Fibroblast of the aortic adventitia (primary cell): ENCODE measurements around the gene ATP5ME. TPM values are rescaled to one million over a fixed set of nuclear protein-coding genes. Genes with fewer than 3 reads are reported as not detected.
"Not testable (repeated sequence)": the region's sequence is repeated elsewhere in the genome, so short reads cannot be mapped to it uniquely, and the experiment has no call there.

Source experiments
- DNase-seq: peaks from one replicate; pipeline ENCODE4 v3.0.0-alpha.2; 2010; ENCODE audit warnings: low read depth
- H3K4me3 ChIP-seq: 2 replicates; pipeline ENCODE4 v1.5.1; 2011; ENCODE audit warnings: low read depth, mild to moderate bottlenecking, control low read depth, low read length, moderate library complexity
- CTCF ChIP-seq: IDR thresholded peaks from 2 replicates; pipeline ENCODE4 v1.5.1; 2011; ENCODE audit warnings: mild to moderate bottlenecking, low read length, control low read depth, inconsistent platforms; ENCODE audit not compliant: insufficient read depth
- total RNA-seq: library from RNA; depleted of rRNA; stranded (reverse); fragments of >200 nt; gene quantifications from 2 replicates; pipeline ENCODE4 v1.2.3, GENCODE V29; 2012; ENCODE audit warnings: low replicate concordance

ATP5ME gene
- total RNA-seq, 1 donor, result 74.3 TPM

- no peak for DNase-seq
- TF ChIP-seq CTCF, result no peak
- H3K4me3 ChIP-seq, result no peak overlapping the region
These were observed 38.0 kb downstream of the ATP5ME start for GRCh38 chr4:635851-636627.

GRCh38 chr4:635066-635835 lies 38.8 kb downstream of the ATP5ME start:
- not testable (repeated sequence) for DNase-seq, H3K4me3 ChIP-seq

GRCh38 chr4:634599-634985 lies 39.5 kb downstream of the ATP5ME start:
- no peak overlapping the region for H3K4me3 ChIP-seq
- TF ChIP-seq CTCF, result no peak
- DNase-seq, result no peak

GRCh38 chr4:633976-634598 lies 40.0 kb downstream of the ATP5ME start:
- no peak for DNase-seq
- no peak overlapping the region for H3K4me3 ChIP-seq
- no peak for TF ChIP-seq CTCF

- no peak for DNase-seq
- TF ChIP-seq CTCF, result no peak
These were observed 40.7 kb downstream of the ATP5ME start for GRCh38 chr4:633406-633805.

GRCh38 chr4:632926-633325 lies 41.1 kb downstream of the ATP5ME start:
- no peak for TF ChIP-seq CTCF
- no peak overlapping the region for H3K4me3 ChIP-seq
- DNase-seq, result no peak

More at GRCh38 chr4:633406-633805, 40.7 kb downstream of the ATP5ME start:
- H3K4me3 ChIP-seq, result no peak overlapping the region

GRCh38 chr4:632196-632790 lies 41.8 kb downstream of the ATP5ME start:
- no peak for DNase-seq
- no peak for TF ChIP-seq CTCF
- H3K4me3 ChIP-seq, result no peak overlapping the region
